ENCODE data around the gene ZNF492.

GRCh38 chr19:22619932-22620331 is 14.2 kb upstream of the ZNF492 start:
- no peak for TF ChIP-seq CTCF (conservative IDR thresholded peaks at IDR 0.05 in 1 of 2, IDR thresholded peaks at IDR 0.05 in 1 of 2; ENCODE audit: extremely low read depth in 1 of 2, insufficient read depth in 1 of 2, low read depth in 1 of 2, low read length in 2 of 2)
- TF ChIP-seq EZH2 (IDR thresholded peaks at IDR 0.05; ENCODE audit: borderline replicate concordance, low read length): no peak
